A549 treated with ZK216348 at 1 μM for 4 hours (cell line): ENCODE measurements around the gene GTF3C4. TPM values are rescaled to one million over a fixed set of nuclear protein-coding genes. Genes with fewer than 3 reads are reported as not detected.

Experiments
- total RNA-seq: library from RNA; stranded (reverse); fragments of 200-300 nt; extraction: Qiagen RNA extraction; gene quantifications from 5 replicates; pipeline ENCODE4 v1.2.3, GENCODE V29; 2022; ENCODE audit warnings: low read depth

GTF3C4 gene
- 15.2 to 20.9 TPM (median 17.4 TPM) in 5 replicates for total RNA-seq

DNA sequence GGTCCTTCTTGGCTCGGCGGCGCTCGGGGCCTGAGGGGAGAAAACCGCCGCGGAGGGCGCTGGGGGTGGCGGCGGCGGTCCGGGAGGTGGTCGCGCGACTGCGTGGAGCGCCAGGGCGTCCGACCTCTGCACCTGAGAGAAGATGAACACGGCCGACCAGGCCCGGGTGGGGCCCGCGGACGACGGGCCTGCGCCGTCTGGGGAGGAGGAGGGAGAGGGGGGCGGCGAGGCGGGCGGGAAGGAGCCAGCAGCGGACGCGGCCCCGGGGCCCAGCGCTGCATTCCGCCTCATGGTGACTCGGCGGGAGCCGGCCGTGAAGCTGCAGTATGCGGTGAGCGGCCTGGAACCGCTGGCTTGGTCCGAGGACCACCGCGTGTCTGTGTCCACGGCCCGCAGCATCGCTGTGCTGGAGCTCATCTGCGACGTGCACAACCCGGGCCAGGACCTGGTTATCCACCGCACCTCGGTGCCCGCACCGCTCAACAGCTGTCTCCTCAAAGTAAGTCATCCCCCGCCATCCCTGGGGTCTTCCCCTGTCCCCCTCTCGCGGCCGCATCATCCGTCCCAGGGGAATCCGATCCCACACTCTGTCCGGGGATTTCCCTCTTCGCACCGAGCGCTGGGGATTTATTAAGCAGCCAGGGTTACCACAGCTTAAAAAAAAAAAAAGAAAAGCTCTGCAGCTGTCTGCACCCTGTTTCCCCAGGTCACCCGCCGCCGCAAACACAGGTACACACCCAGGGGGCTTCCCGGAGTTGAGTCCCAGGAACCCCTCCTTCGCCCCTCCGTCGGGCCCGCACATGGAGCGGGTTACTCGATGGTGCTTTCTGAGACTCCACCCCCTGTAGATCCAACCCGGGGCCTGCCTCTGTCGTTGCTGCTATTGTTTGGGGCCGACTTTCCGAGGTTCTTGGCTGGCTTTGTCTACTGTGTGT lies at the start of gene GTF3C4:
TSS of gene GTF3C4 (plus strand) at position 8 of the 935 bp plus-strand sequence. CDS start at position 143, 135 bp downstream.

DNA sequence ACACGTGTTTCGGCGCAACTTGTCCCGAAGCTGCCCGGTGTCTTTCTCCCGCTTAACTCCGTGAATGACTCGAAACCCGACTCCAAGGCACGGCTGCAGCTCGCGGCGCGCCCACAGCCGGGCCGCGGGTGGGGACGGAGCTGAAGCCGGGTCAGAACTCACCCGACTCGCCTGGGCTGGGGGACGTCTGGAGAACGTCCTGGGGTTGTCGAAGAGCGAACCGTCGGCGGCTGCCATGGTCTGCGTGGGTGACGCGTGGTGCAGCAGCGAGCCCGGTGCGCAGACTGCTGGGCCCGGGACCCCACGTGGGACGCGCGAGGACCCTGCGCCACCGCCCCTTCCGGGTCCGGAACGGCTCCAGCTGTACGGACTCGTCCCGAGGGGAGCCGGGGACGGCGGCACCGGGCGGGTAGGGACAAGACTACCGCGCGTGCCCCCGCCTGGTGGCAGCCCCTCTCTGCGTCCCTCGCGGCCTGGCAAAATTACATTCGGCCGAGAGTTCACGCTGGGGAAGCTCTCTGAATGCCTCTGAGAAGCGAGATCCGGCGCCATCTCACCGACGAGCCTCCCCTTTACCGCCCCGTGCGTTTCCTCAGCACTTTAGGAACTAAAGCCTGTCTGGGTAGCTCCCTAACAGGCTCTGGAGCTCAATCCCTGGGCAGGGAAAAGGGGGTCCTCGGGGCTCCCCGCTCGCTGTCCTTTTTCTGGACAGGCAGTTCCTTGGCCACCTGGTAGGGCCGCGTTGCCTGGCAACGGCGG lies 387 bp upstream of the GTF3C4 start, which contains the start of gene DDX31:
TSS of gene DDX31 (minus strand) at position 286 of the 759 bp plus-strand sequence. CDS start at position 237, 49 bp downstream.

Other genes starting within 250 kb of the GTF3C4 start
- not detected in 5 replicates for gene BARHL1, start 87.9 kb upstream of the GTF3C4 start, total RNA-seq
- 23.7 to 29.8 TPM (median 27.2 TPM) in 5 replicates for gene DDX31, start 481 bp upstream of the GTF3C4 start, total RNA-seq
- 0.43 to 1.4 TPM (median 1.2 TPM) in 5 replicates for gene AK8, start 207.8 kb downstream of the GTF3C4 start, total RNA-seq
- 4.0 to 6.2 TPM (median 4.3 TPM) in 5 replicates for gene SPACA9, start 208.4 kb downstream of the GTF3C4 start, total RNA-seq